Stimulated activated CD8-positive, alpha-beta memory T cell treated with anti-CD3 and anti-CD28 coated beads, Interleukin-15, amount 100 ng/mL, for 1 hour (primary cell): Measurements from ENCODE around the gene FAM111B.
"Not testable (repeated sequence)": the region's sequence is repeated elsewhere in the genome, so short reads cannot be mapped to it uniquely, and the experiment has no call there.

Experiments
- DNase-seq: peaks from one replicate; pipeline ENCODE4 v3.0.0-alpha.2; 2020; ENCODE audit warnings: low read depth

FAM111B gene

DNA sequence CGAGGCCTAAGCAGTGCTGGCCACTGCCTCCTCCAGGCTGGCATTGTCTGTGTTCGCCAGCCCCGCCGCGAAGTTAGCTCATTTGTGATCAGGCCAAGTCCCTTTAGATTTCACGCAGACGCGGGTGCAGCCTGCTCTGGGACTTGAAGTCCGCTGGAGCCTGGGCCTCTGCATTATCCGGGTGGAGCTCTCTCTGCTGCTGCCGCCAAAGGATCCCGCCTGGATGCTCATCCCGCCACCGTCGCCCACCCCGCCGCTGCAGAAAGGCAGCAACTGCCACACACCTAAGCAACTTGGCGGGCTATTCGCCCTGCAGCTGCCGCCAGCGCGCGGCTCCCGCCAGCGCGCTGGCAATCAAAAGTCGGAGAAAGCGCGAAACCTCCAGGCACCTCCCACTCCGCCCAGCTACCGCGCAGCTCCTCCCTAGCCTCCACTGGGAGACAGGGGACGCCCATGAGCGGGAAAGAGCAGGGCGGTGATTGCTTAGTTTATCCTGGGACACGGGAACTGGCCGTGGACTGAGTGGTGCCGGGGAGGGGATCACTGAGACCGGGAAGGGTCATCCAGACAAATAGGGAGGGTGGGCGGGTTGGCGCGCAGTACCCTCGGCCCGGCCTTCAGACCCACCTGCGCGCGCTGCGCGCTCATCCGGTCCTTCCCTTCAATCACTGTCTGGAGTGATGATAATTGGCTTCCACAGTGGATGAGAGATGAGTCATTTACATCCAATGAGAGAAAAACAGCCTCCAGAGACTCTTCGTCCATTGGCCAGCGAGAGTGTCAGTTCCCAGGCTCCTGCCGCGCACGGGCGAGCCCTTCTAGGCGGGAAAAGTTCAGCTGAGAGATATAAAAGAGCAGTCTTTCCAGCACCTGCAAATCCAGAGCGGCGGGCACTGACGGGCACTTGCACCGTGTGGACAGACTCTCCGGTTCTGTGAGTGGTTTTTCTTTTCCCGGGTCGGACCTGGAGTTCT, at the start of gene FAM111B:
FAM111B (plus strand) TSS at position 875 of the 974 bp plus-strand sequence. CDS start 2,389 bp downstream, outside the sequence.
- no peak for DNase-seq

DNA sequence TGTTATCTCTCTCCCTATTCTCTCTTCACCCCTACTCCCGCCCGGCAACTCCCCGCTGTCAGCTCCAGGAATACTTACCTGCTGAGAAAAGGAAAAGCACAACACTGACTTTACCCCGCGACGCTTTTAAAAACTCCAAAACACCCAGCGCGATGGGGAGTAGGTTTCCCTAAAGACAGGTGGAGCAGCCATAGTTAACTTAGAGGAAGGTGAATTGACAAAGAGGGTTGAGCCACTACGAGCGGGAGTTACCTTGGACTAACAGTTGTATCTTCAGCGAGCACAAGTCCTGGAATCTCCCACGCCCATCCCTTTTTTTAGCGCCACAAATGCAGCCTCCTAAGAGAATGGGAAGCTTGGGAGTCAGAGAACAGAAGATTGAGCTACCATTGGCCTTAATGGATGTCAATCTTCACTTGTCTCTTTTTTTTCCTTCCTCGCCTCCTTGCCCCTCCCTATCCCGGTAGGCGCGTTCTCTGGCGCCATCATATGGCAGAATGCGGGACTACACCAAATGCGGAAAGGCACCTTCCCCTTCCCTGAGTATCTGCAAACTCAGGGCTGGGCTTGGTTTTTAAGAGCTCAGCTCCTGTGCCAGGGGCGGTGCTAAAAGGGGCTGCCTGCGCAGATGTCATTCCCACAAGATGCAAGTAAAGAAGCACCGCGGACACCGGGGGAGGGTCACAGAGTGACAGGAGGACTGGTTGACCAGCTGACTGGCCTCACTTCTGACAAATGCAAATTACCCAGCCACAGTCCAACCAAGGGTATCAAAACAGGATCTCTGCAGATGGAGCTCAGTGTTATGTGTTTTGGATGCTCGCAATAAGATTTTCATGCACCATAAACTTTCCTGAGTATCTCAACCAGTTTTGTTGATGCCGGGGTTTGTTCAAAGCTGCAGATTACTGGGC, 48.7 kb upstream of the FAM111B start:
- DNase-seq: peak; percentile 66

DNA sequence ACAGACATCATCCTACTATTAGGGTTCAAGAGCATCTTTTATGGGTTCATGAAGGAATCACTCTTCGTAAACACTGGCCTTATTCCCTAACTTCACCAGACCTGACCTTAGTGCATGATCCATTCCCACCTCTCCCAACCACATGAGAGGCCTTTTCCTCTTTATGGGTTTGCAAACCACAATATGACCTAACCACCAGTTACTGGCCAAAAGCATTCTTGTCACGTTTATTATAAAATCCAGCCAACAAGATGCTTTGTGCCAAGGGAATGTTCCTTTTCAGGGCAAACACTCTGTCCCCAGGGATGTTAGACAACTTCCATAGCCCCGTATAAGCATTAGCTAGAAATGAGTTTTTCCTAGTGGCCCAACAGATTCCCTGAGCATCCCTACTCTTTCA, 46.9 kb upstream of the FAM111B start:
- DNase-seq: not testable (repeated sequence)

DNA sequence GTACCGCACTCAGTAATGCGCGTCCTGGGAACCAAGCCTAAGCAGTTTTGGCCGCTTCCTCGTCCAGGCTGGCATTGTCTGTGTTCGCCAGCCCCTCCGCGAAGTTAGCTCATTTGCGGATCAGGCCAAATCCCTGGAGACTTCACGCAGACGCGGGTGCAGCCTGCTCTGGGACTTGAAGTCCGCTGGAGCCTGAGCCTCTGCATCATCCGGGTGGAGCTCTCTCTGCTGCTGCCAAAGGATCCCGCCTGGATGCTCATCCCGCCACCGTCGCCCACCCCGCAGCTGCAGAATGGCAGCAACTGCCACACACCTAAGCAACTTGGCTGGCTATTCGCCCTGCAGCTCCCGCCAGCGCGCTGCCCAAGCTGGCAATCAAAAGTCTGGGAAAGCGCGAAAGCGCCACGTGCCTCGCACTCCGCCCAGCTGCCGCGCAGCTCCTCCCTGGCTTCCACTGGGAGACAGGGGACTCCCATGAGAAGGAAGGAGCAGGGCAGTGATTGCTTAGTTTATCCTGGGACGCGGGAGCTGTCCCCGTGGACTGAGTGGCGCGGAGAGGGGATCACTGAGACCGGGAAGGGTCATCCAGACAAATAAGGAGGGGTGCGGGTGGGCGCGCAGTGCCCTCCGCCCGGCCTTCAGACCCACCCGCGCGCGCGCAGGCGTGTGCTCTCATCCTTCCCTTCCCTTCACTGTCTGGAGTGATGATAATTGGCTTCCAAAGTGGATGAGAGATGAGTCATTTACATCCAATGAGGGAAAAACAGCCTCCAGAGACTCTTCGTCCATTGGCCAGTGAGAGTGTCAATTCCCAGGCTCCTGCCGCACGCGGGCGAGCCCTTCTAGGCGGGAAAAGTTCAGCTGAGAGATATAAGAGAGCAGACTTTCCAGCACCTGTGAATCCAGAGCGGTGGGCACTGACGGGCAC, 44.2 kb upstream of the FAM111B start:
- no peak for DNase-seq

- DNase-seq: not testable (repeated sequence)
These were observed 42.9 kb upstream of the FAM111B start for GRCh38 chr11:59063996-59064727.

GRCh38 chr11:59069087-59069486, 38.0 kb upstream of the FAM111B start:
- DNase-seq: no peak

GRCh38 chr11:59076876-59077571, 30.0 kb upstream of the FAM111B start:
- no peak for DNase-seq

DNA sequence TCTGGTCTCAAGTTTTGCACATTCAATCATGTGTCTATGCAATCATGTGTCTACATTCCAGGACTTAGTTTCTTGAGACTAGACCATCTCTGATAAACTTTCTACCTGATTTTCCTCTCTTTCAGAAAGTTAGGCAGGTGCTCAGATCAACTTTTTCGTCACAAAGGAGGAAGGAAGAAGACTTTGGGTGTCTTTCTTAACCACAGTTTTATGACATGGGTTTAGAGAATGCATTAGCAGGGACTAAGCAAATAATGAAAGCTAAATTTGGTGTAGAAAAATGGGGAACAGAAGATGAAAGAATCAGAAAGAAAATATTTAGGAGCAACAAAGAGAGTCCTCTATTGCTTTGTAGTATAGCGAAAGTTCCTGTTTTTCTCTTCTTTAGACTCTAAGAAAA, 28.6 kb upstream of the FAM111B start:
- no peak for DNase-seq

DNA sequence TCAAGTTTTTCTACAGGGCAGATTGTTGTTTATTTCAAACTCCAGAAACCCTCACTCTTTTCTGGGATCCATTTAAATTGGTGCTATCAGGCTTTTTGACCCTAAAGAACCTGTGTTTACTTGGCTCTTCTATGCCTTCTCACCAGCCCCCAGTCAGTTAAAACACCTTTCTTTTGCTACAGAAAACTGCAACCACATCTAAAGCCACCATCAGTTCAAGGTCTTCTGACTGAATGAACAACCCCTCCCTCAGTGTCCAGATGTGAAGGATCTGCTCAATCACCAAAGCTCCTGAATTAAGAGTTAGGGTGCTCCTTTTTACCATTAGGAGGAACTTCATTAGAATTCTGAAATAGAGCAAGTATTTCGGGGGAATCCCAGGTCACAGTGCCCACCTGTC, 28.0 kb upstream of the FAM111B start:
- DNase-seq: no peak

- DNase-seq: not testable (repeated sequence)
These were observed 26.6 kb upstream of the FAM111B start for GRCh38 chr11:59080421-59080820.

GRCh38 chr11:59081430-59082020, 25.5 kb upstream of the FAM111B start:
- not testable (repeated sequence) for DNase-seq

DNA sequence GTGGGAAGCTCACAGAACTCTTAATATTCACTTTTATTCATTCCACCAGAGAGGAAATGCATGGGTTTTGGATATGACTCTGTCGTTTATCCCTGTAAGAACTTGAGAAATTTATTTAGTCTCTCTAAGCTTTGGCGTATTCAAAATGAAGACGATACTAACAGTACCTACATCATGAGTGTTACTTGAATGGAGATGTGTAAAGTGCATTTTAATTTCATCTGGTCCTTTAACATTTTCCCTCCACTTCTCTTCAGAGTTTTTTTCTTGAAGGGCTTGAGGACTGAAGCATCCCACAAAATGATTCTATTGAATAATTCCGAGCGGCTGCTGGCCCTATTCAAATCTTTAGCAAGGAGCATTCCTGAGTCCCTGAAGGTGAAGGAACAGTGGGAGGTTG, 21.0 kb upstream of the FAM111B start, which contains the start of gene GLYATL1B:
GLYATL1B (plus strand) TSS at position 301 of the 400 bp plus-strand sequence; CDS start at position 301, 0 bp downstream.
- DNase-seq: not testable (repeated sequence)

DNA sequence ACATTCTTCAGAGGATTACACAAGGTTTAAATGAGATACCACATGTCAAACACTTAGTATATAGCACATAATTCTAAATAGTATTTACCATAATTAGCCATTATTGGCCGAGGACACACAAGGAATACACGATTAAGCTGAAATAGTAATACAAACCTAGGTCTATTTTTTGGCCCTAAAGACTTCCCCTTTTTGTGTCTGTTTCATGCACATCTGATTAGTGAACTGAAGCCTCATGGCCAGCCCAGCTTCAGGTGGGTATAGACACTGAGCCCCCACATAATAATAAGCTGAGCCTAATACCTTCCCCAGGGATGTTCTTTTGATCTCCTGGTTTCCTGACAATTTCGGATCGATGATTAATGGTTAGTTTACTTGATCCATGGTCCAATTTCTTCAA, 18.9 kb upstream of the FAM111B start:
- DNase-seq: no peak

DNA sequence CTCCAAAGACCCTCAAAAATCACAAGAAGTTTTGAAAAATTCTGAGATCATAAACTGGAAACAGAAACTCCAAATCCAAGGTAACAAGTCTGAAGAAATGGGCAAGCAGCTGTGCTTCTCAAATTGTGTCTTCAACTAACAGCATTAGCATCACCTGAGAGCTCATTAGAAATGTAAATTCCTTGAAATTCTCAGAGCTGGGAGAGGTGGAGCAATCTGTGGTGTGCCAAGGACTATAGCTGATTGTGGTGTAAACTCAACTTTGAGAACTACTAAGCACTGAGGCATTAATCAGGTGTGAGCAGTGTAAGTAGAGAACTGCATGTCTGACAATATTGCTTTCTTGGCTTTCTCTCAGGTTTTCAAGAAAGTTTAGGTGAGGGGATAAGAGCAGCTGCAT, 13.5 kb upstream of the FAM111B start:
- not testable (repeated sequence) for DNase-seq

DNA sequence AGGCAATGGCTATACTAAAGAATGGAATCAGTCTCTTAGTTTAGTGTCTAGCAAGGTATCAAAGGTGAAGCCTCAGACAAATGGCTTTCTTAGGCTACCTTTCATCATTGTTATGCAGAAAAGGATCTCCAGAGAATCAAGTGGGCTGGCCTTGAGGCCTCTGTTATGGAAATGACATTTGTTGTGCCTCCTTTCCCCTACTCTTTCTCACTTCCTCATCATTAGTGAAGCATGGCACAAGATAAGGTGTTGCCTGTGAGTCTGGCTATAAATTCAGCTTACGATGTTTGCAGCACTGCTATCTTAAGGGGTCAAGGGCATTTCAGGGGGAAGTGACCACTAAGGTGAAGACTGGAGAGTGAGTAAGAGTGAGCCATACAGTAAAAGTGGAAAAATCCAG, 11.8 kb upstream of the FAM111B start:
- not testable (repeated sequence) for DNase-seq

DNA sequence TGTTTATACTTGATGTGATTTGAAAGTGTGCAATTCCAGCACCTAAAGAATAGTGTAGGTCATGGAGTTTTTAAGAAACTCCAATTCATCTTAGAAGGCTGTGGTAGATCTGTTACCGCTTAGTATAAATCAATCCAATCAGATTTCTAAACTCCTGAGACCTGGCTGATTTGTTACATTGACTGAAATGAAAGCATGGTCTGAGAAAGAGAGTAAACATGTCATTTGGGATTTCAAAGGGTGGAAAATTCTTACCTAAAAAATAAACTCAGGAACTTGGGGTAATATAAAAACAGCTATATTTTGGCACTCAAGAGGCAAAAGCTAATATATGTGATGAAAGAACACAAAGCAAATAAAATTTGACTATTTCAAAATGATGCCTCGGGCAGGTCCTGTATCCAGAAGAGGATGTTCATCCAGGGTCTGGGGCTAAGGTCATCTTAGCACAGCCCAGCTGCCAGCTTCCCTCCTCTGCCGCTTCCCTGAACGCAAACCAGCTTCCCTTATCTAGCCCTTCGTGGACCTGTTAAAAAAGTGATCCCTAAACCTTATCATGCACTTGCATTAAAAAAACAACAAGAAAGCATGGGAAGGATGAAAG, 11.0 kb upstream of the FAM111B start:
- not testable (repeated sequence) for DNase-seq

DNA sequence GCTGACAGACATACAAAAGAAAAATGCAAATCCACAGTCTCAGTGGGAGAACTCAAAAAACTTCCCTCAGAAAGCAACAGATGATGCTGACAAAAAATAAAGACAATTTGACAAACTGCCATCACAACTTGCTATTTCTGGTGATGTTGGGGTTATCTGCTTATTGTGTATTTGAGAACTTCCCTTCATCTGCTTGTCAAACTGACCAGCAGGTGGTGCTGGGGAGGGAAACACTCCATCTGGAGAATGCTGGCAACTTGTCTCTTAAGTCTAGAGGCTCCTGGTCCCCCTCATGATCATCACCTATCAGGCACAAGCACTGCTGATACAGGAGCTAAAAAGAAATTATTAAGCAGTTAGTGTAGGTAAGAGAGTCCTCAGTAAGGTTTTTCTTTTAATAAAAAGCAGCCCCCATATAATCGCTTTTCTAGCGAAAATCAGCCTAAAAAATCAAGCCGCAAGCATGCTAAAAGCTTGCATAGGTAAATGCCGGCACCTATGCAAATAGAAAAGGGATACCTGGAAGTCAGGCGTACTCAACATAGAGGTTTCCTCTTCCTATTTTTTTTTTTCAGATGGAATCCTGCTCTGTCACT, 9.8 kb upstream of the FAM111B start:
- peak; percentile 35 for DNase-seq

DNA sequence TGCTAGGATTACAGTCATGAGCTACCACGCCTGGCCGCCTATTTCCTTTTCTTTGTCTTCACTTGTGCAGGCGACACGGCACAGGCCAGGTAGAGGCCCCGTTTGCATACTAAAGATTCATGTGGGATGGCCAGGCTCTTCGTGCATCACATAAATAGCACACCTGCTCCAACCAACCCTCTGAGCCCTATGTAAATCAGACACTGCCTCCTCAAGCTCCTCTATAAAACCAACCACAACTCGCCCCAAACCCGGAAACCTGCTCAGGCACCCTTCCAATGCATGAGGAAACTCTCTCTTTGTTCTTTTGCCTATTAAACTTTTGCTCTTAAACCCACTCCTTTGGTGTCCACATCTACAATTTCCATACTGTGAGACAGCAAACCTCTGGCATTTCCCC, 9.1 kb upstream of the FAM111B start:
- DNase-seq: not testable (repeated sequence)
